GM12878 (cell line): ENCODE results near the gene EDNRB.
"Not testable (repeated sequence)": the region's sequence is repeated elsewhere in the genome, so short reads cannot be mapped to it uniquely, and the experiment has no call there.

Experiments
- CTCF ChIP-seq, 3 experiments: IDR thresholded peaks in 2 of 3; conservative IDR thresholded peaks in 1 of 3; 2 replicates each; pipeline ENCODE4 v1.5.1; 2011; ENCODE audit warnings: low read depth in 3 of 3, low read length in 3 of 3, mild to moderate bottlenecking in 3 of 3, control low read depth in 2 of 3, moderate library complexity in 2 of 3, inconsistent platforms in 1 of 3, mixed read lengths in 1 of 3; ENCODE audit not compliant: control insufficient read depth in 2 of 3, insufficient read depth in 1 of 3; ENCODE audit errors: extremely low read depth in 1 of 3
- EZH2 ChIP-seq: IDR thresholded peaks from 2 replicates; pipeline ENCODE4 v1.6.1; 2012; ENCODE audit warnings: low read depth, mild to moderate bottlenecking, control low read depth, inconsistent platforms, low read length, borderline replicate concordance; ENCODE audit not compliant: control insufficient read depth
- FOXK2 ChIP-seq: fragments of 450-650 bp; IDR thresholded peaks from 2 replicates; pipeline ENCODE4 v1.6.1; 2017; ENCODE audit warnings: mild to moderate bottlenecking, moderate library complexity
- NRF1 ChIP-seq: conservative IDR thresholded peaks from 2 replicates; pipeline ENCODE4 v1.6.1; 2011; ENCODE audit warnings: mild to moderate bottlenecking, low read depth, low read length, improper control_type of control experiment
- POLR2AphosphoS5 ChIP-seq: IDR thresholded peaks from 2 replicates; pipeline ENCODE4 v1.6.1; 2011; ENCODE audit warnings: mild to moderate bottlenecking, low read length, inconsistent platforms
- RCOR1 ChIP-seq: conservative IDR thresholded peaks from 2 replicates; pipeline ENCODE4 v1.6.1; 2012; ENCODE audit warnings: low read depth, low read length, improper control_type of control experiment
- SIN3A ChIP-seq: IDR thresholded peaks from 2 replicates; pipeline ENCODE4 v1.6.1; 2012; ENCODE audit warnings: low read depth, low read length, improper control_type of control experiment
- SPI1 ChIP-seq: IDR thresholded peaks from 2 replicates; pipeline ENCODE4 v1.6.1; 2011; ENCODE audit warnings: low read depth, mild to moderate bottlenecking, low read length, moderate library complexity, borderline replicate concordance; ENCODE audit not compliant: insufficient read depth
- USF1 ChIP-seq: IDR thresholded peaks from 2 replicates; pipeline ENCODE4 v1.6.1; 2011; ENCODE audit warnings: borderline replicate concordance, low read depth, mild to moderate bottlenecking, moderate library complexity, mixed read lengths, low read length; ENCODE audit not compliant: insufficient read depth; ENCODE audit errors: extremely low read length
- YY1 ChIP-seq: IDR thresholded peaks from 2 replicates; pipeline ENCODE4 v1.6.1; 2011; ENCODE audit warnings: low read depth, mild to moderate bottlenecking, low read length
- ZNF207 ChIP-seq: fragments of 450-650 bp; IDR thresholded peaks from 2 replicates; pipeline ENCODE4 v1.6.1; 2014; ENCODE audit warnings: antibody characterized with exemption, mild to moderate bottlenecking, borderline replicate concordance

- not testable (repeated sequence) for TF ChIP-seq USF1; YY1; SPI1; NRF1; RCOR1; POLR2AphosphoS5; ZNF207; FOXK2; CTCF (IDR thresholded peaks at IDR 0.05 in 2 of 3, conservative IDR thresholded peaks at IDR 0.05 in 1 of 3; ENCODE audit: control insufficient read depth in 2 of 3, extremely low read depth in 1 of 3, insufficient read depth in 1 of 3, low read depth in 3 of 3, low read length in 3 of 3); SIN3A; EZH2
These were observed 16.4 kb upstream of the EDNRB start for GRCh38 chr13:77935063-77935462.
